ENCODE results near the gene NHS. TPM values are rescaled to one million over a fixed set of nuclear protein-coding genes. Genes with fewer than 3 reads are reported as not detected.
"Not testable (repeated sequence)": the region's sequence is repeated elsewhere in the genome, so short reads cannot be mapped to it uniquely, and the experiment has no call there.

The NHS gene
- total and polyA plus RNA-seq, 4 donors = 14.1 to 17.7 (median 15.8) TPM

- H3K27me3 ChIP-seq (ENCODE audit: control insufficient read depth, insufficient read depth, low read length) = peaks cover 32% of the 10 kb centered on the region
- H3K36me3 ChIP-seq (ENCODE audit: control insufficient read depth, insufficient read depth, low read length) = no peaks in the 10 kb centered on the region
- DNase-seq (ENCODE audit: low read depth in 4 of 6, low spot score in 6 of 6) = no peak
- WGBS (ENCODE audit: insufficient coverage) = 43% methylated on average over 6 of the region's 8 CpGs
- no peak overlapping the region for H3K4me3 ChIP-seq (ENCODE audit: low read depth, low read length)
- no peaks in the 10 kb centered on the region for H3K4me1 ChIP-seq (ENCODE audit: control insufficient read depth, insufficient read depth, low read length)
- no peak overlapping the region for H3K27ac ChIP-seq (ENCODE audit: low read depth, low read length)
- no peaks in the 10 kb centered on the region for H3K9me3 ChIP-seq (ENCODE audit: control insufficient read depth, insufficient read depth, low read length)
These were observed 184.9 kb downstream of the NHS start for GRCh38 chrX:17559728-17560379.

- no peak for DNase-seq (ENCODE audit: low read depth in 4 of 6, low spot score in 6 of 6)
- no peaks in the 10 kb centered on the region for H3K9me3 ChIP-seq (ENCODE audit: control insufficient read depth, insufficient read depth, low read length)
- no peak overlapping the region for H3K27ac ChIP-seq (ENCODE audit: low read depth, low read length)
- WGBS (ENCODE audit: insufficient coverage) = 72% methylated on average over 1 of the region's 2 CpGs
- H3K36me3 ChIP-seq (ENCODE audit: control insufficient read depth, insufficient read depth, low read length) = no peaks in the 10 kb centered on the region
- peaks cover 30% of the 10 kb centered on the region for H3K27me3 ChIP-seq (ENCODE audit: control insufficient read depth, insufficient read depth, low read length)
- H3K4me3 ChIP-seq (ENCODE audit: low read depth, low read length) = no peak overlapping the region
- no peaks in the 10 kb centered on the region for H3K4me1 ChIP-seq (ENCODE audit: control insufficient read depth, insufficient read depth, low read length)
These were observed 185.4 kb downstream of the NHS start for GRCh38 chrX:17560385-17560784.

- Histone ChIP-seq H3K9me3 (ENCODE audit: control insufficient read depth, insufficient read depth, low read length) (no peaks in the 10 kb centered on the region), H3K27me3 (ENCODE audit: control insufficient read depth, insufficient read depth, low read length) (peaks cover 22% of the 10 kb centered on the region), H3K4me1 (ENCODE audit: control insufficient read depth, insufficient read depth, low read length) (peaks cover 4% of the 10 kb centered on the region), H3K36me3 (ENCODE audit: control insufficient read depth, insufficient read depth, low read length) (no peaks in the 10 kb centered on the region), H3K27ac (ENCODE audit: low read depth, low read length) (no peak overlapping the region), H3K4me3 (ENCODE audit: low read depth, low read length) (no peak overlapping the region)
- DNase-seq (ENCODE audit: low read depth in 4 of 6, low spot score in 6 of 6) = no peak
- WGBS (ENCODE audit: insufficient coverage) = 79% methylated on average over 2 of the region's 2 CpGs
These were observed 188.1 kb downstream of the NHS start for GRCh38 chrX:17563076-17563475.

- no peaks in the 10 kb centered on the region for H3K9me3 ChIP-seq (ENCODE audit: control insufficient read depth, insufficient read depth, low read length)
- no peak for DNase-seq (ENCODE audit: low read depth in 4 of 6, low spot score in 6 of 6)
- WGBS (ENCODE audit: insufficient coverage) = 68% methylated on average over 3 of the region's 4 CpGs
- peaks cover 4% of the 10 kb centered on the region for H3K4me1 ChIP-seq (ENCODE audit: control insufficient read depth, insufficient read depth, low read length)
- no peak overlapping the region for H3K4me3 ChIP-seq (ENCODE audit: low read depth, low read length)
- H3K36me3 ChIP-seq (ENCODE audit: control insufficient read depth, insufficient read depth, low read length) = no peaks in the 10 kb centered on the region
- peaks cover 22% of the 10 kb centered on the region for H3K27me3 ChIP-seq (ENCODE audit: control insufficient read depth, insufficient read depth, low read length)
- no peak overlapping the region for H3K27ac ChIP-seq (ENCODE audit: low read depth, low read length)
These were observed 188.5 kb downstream of the NHS start for GRCh38 chrX:17563515-17563914.

- H3K9me3 ChIP-seq (ENCODE audit: control insufficient read depth, insufficient read depth, low read length) = no peaks in the 10 kb centered on the region
- WGBS (ENCODE audit: insufficient coverage) = 86% methylated on average over 2 of the region's 7 CpGs
- H3K4me3 ChIP-seq (ENCODE audit: low read depth, low read length) = no peak overlapping the region
- H3K36me3 ChIP-seq (ENCODE audit: control insufficient read depth, insufficient read depth, low read length) = no peaks in the 10 kb centered on the region
- no peak overlapping the region for H3K27ac ChIP-seq (ENCODE audit: low read depth, low read length)
- no peak for DNase-seq (ENCODE audit: low read depth in 4 of 6, low spot score in 6 of 6)
- H3K4me1 ChIP-seq (ENCODE audit: control insufficient read depth, insufficient read depth, low read length) = peaks cover 4% of the 10 kb centered on the region
- H3K27me3 ChIP-seq (ENCODE audit: control insufficient read depth, insufficient read depth, low read length) = peaks cover 17% of the 10 kb centered on the region
These were observed 189.8 kb downstream of the NHS start for GRCh38 chrX:17564689-17565409.

GRCh38 chrX:17566740-17567139 lies 191.7 kb downstream of the NHS start:
- DNase-seq (ENCODE audit: low read depth in 4 of 6, low spot score in 6 of 6) = no peak
- WGBS (ENCODE audit: insufficient coverage) = 61% methylated on average over 2 of the region's 4 CpGs
- Histone ChIP-seq H3K4me3 (ENCODE audit: low read depth, low read length) (no peak overlapping the region), H3K9me3 (ENCODE audit: control insufficient read depth, insufficient read depth, low read length) (no peaks in the 10 kb centered on the region), H3K36me3 (ENCODE audit: control insufficient read depth, insufficient read depth, low read length) (no peaks in the 10 kb centered on the region), H3K4me1 (ENCODE audit: control insufficient read depth, insufficient read depth, low read length) (peaks cover 4% of the 10 kb centered on the region), H3K27ac (ENCODE audit: low read depth, low read length) (no peak overlapping the region), H3K27me3 (ENCODE audit: control insufficient read depth, insufficient read depth, low read length) (peaks cover 6% of the 10 kb centered on the region)

GRCh38 chrX:17567187-17567586 lies 192.2 kb downstream of the NHS start:
- H3K4me3 ChIP-seq (ENCODE audit: low read depth, low read length) = no peak overlapping the region
- H3K27ac ChIP-seq (ENCODE audit: low read depth, low read length) = no peak overlapping the region
- peak in 1 of 6 donors; percentile 46 for DNase-seq (ENCODE audit: low read depth in 4 of 6, low spot score in 6 of 6)
- peaks cover 4% of the 10 kb centered on the region for H3K4me1 ChIP-seq (ENCODE audit: control insufficient read depth, insufficient read depth, low read length)
- 41% methylated on average over 4 of the region's 8 CpGs for WGBS (ENCODE audit: insufficient coverage)
- no peaks in the 10 kb centered on the region for H3K36me3 ChIP-seq (ENCODE audit: control insufficient read depth, insufficient read depth, low read length)
- H3K27me3 ChIP-seq (ENCODE audit: control insufficient read depth, insufficient read depth, low read length) = peaks cover 5% of the 10 kb centered on the region
- no peaks in the 10 kb centered on the region for H3K9me3 ChIP-seq (ENCODE audit: control insufficient read depth, insufficient read depth, low read length)

- DNase-seq (ENCODE audit: low read depth in 4 of 6, low spot score in 6 of 6) = no peak
- Histone ChIP-seq H3K4me3 (ENCODE audit: low read depth, low read length) (no peak overlapping the region), H3K9me3 (ENCODE audit: control insufficient read depth, insufficient read depth, low read length) (no peaks in the 10 kb centered on the region), H3K27ac (ENCODE audit: low read depth, low read length) (no peak overlapping the region), H3K27me3 (ENCODE audit: control insufficient read depth, insufficient read depth, low read length) (peaks cover 4% of the 10 kb centered on the region), H3K36me3 (ENCODE audit: control insufficient read depth, insufficient read depth, low read length) (no peaks in the 10 kb centered on the region), H3K4me1 (ENCODE audit: control insufficient read depth, insufficient read depth, low read length) (peaks cover 4% of the 10 kb centered on the region)
- 21% methylated on average over 1 of the region's 2 CpGs for whole genome bisulfite sequencing (ENCODE audit: insufficient coverage)
These were observed 192.8 kb downstream of the NHS start for GRCh38 chrX:17567821-17568220.

GRCh38 chrX:17568804-17569203 lies 193.8 kb downstream of the NHS start:
- not testable (repeated sequence) for H3K36me3 ChIP-seq (ENCODE audit: control insufficient read depth, insufficient read depth, low read length); H3K4me3 ChIP-seq (ENCODE audit: low read depth, low read length); DNase-seq (ENCODE audit: low read depth in 4 of 6, low spot score in 6 of 6); H3K27ac ChIP-seq (ENCODE audit: low read depth, low read length); H3K27me3 ChIP-seq (ENCODE audit: control insufficient read depth, insufficient read depth, low read length); H3K4me1 ChIP-seq (ENCODE audit: control insufficient read depth, insufficient read depth, low read length); H3K9me3 ChIP-seq (ENCODE audit: control insufficient read depth, insufficient read depth, low read length)
- no CpG with 5 or more reads among the region's 3 CpGs for WGBS (ENCODE audit: insufficient coverage)

GRCh38 chrX:17579026-17579425 lies 204.0 kb downstream of the NHS start:
- no peak for DNase-seq (ENCODE audit: low read depth in 4 of 6, low spot score in 6 of 6)
- H3K4me3 ChIP-seq (ENCODE audit: low read depth, low read length) = no peak overlapping the region
- no peaks in the 10 kb centered on the region for H3K36me3 ChIP-seq (ENCODE audit: control insufficient read depth, insufficient read depth, low read length)
- WGBS (ENCODE audit: insufficient coverage) = no CpG with 5 or more reads among the region's 5 CpGs
- no peaks in the 10 kb centered on the region for H3K9me3 ChIP-seq (ENCODE audit: control insufficient read depth, insufficient read depth, low read length)
- H3K27ac ChIP-seq (ENCODE audit: low read depth, low read length) = no peak overlapping the region
- no peaks in the 10 kb centered on the region for H3K4me1 ChIP-seq (ENCODE audit: control insufficient read depth, insufficient read depth, low read length)
- peaks cover 40% of the 10 kb centered on the region for H3K27me3 ChIP-seq (ENCODE audit: control insufficient read depth, insufficient read depth, low read length)

Data from spinal cord (tissue), 10 donors.